C4-2B (cell line): ENCODE measurements around the gene SGK2.

Source experiments
- CTCF ChIP-seq: fragments of 450-650 bp; conservative IDR thresholded peaks from 2 replicates; pipeline ENCODE4 v1.5.1; 2017; ENCODE audit warnings: mild to moderate bottlenecking
- ZFX ChIP-seq: fragments of 450-650 bp; IDR thresholded peaks from 2 replicates; pipeline ENCODE4 v1.6.1; 2017

GRCh38 chr20:43576108-43576507 is 17.3 kb downstream of the SGK2 start:
- TF ChIP-seq CTCF, result no peak
- TF ChIP-seq ZFX, result no peak
